SU-DHL-6 (cell line): Measurements from ENCODE around the gene POLR1D.

Experiments used
- H2AFZ ChIP-seq: fragments of 200-600 bp; sonication (generic); 2 replicates; pipeline ENCODE4 v1.6.1; 2014; ENCODE audit warnings: low read depth, mild to moderate bottlenecking, moderate library complexity, mixed read lengths, antibody characterized with exemption, low read length; ENCODE audit not compliant: severe bottlenecking
- H3F3A ChIP-seq: fragments of 200-600 bp; shearing (Covaris generic); 2 replicates; pipeline ENCODE4 v1.6.0; 2016; ENCODE audit warnings: antibody characterized with exemption, mild to moderate bottlenecking; ENCODE audit not compliant: insufficient read depth
- H3K27ac ChIP-seq: fragments of 200-600 bp; sonication (generic); 2 replicates; pipeline ENCODE4 v1.5.1; 2016; ENCODE audit warnings: low read depth, mild to moderate bottlenecking, low read length, moderate library complexity, mixed read lengths
- H3K27me3 ChIP-seq: fragments of 200-600 bp; sonication (generic), shearing (Covaris generic); 2 replicates; pipeline ENCODE4 v1.6.0; 2014; ENCODE audit warnings: mild to moderate bottlenecking, low read length
- H3K36me3 ChIP-seq: fragments of 200-600 bp; sonication (generic); 2 replicates; pipeline ENCODE4 v1.6.1; 2014; ENCODE audit warnings: mild to moderate bottlenecking, low read length, mixed read lengths
- H3K4me2 ChIP-seq: fragments of 300-600, 200-600 bp; shearing (Covaris generic), sonication (generic); 2 replicates; pipeline ENCODE4 v1.6.0; 2014; ENCODE audit warnings: low read length, low read depth, mild to moderate bottlenecking; ENCODE audit not compliant: poor library complexity, severe bottlenecking
- H3K4me3 ChIP-seq: fragments of 200-600 bp; sonication (generic); 2 replicates; pipeline ENCODE4 v1.5.1; 2014; ENCODE audit warnings: antibody characterized with exemption, low read length, mild to moderate bottlenecking, mixed read lengths; ENCODE audit not compliant: insufficient read depth, poor library complexity, severe bottlenecking
- H3K79me2 ChIP-seq: fragments of 200-600 bp; sonication (generic); 2 replicates; pipeline ENCODE4 v1.6.1; 2014; ENCODE audit warnings: mild to moderate bottlenecking, low read length, moderate library complexity; ENCODE audit not compliant: insufficient read depth
- H3K9ac ChIP-seq: fragments of 200-600 bp; sonication (generic); 2 replicates; pipeline ENCODE4 v1.7.0; 2014; ENCODE audit warnings: mild to moderate bottlenecking, low read length
- H3K9me2 ChIP-seq: fragments of 200-600 bp; sonication (generic); replicated peaks from 2 replicates; pipeline ENCODE4 v1.6.1; 2014; ENCODE audit warnings: low read length; ENCODE audit not compliant: insufficient read depth
- H3K9me3 ChIP-seq: fragments of 200-600 bp; sonication (generic); 2 replicates; pipeline ENCODE4 v1.6.1; 2014; ENCODE audit warnings: low read length, mixed read lengths; ENCODE audit not compliant: insufficient read depth
- H4K20me1 ChIP-seq: fragments of 200-600 bp; sonication (generic); 2 replicates; pipeline ENCODE4 v1.6.1; 2014; ENCODE audit warnings: low read depth, mild to moderate bottlenecking, antibody characterized with exemption, low read length, moderate library complexity, mixed read lengths
- CTCF ChIP-seq: fragments of 200-600 bp; sonication (generic); IDR thresholded peaks from one replicate; pipeline ENCODE4 v1.5.1; 2017; ENCODE audit warnings: antibody characterized with exemption, mild to moderate bottlenecking, low read length, moderate library complexity; ENCODE audit not compliant: insufficient read depth, poor library complexity, severe bottlenecking
- EZH2phosphoT487 ChIP-seq: fragments of 200-600 bp; sonication (generic), shearing (Covaris generic); conservative IDR thresholded peaks from 2 replicates; pipeline ENCODE4 v1.6.1; 2018; ENCODE audit warnings: mild to moderate bottlenecking, antibody characterized with exemption, low read length, moderate library complexity, mixed read lengths

The POLR1D gene

GRCh38 chr13:27574661-27575060 lies 47.0 kb upstream of the POLR1D start:
- Histone ChIP-seq H3K79me2 (no peaks in the 10 kb centered on the region), H3K9ac (no peak overlapping the region), H3K36me3 (no peaks in the 10 kb centered on the region), H3F3A (no peaks in the 10 kb centered on the region), H3K27me3 (no peaks in the 10 kb centered on the region), H3K9me3 (no peaks in the 10 kb centered on the region), H3K4me3 (no peak overlapping the region), H3K27ac (no peak overlapping the region), H3K4me2 (no peak overlapping the region), H4K20me1 (no peaks in the 10 kb centered on the region), H3K9me2 (no peaks in the 10 kb centered on the region), H2AFZ (no peak overlapping the region)
- no peak for TF ChIP-seq CTCF
- TF ChIP-seq EZH2phosphoT487, result no peak

GRCh38 chr13:27578121-27579030 lies 43.3 kb upstream of the POLR1D start:
- no peaks in the 10 kb centered on the region for H4K20me1 ChIP-seq

GRCh38 chr13:27583645-27584044 lies 38.0 kb upstream of the POLR1D start:
- TF ChIP-seq CTCF (no peak), EZH2phosphoT487 (no peak)
- H3K36me3 ChIP-seq, result peaks cover 4% of the 10 kb centered on the region; the same call in 1 of the 2 replicates
- peaks cover under 1% of the 10 kb centered on the region; the same call in 1 of the 2 replicates for H4K20me1 ChIP-seq
- H3K79me2 ChIP-seq, result no peaks in the 10 kb centered on the region
- no peaks in the 10 kb centered on the region for H3K27me3 ChIP-seq
- H3K9me3 ChIP-seq, result no peaks in the 10 kb centered on the region
- H3K9me2 ChIP-seq, result no peaks in the 10 kb centered on the region
- no peak overlapping the region for H3K27ac ChIP-seq
- H2AFZ ChIP-seq, result no peak overlapping the region
- no peak overlapping the region for H3K4me2 ChIP-seq
- no peak overlapping the region for H3K4me3 ChIP-seq
- H3K9ac ChIP-seq, result no peak overlapping the region
- no peaks in the 10 kb centered on the region for H3F3A ChIP-seq

More at GRCh38 chr13:27578121-27579030, 43.3 kb upstream of the POLR1D start:
- no peaks in the 10 kb centered on the region for H3F3A ChIP-seq
- peaks cover 4% of the 10 kb centered on the region; the same call in 1 of the 2 replicates for H3K36me3 ChIP-seq
- H2AFZ ChIP-seq, result no peak overlapping the region
- H3K9me3 ChIP-seq, result no peaks in the 10 kb centered on the region
- no peaks in the 10 kb centered on the region for H3K27me3 ChIP-seq
- TF ChIP-seq CTCF (no peak), EZH2phosphoT487 (no peak)
- no peak overlapping the region for H3K27ac ChIP-seq
- no peak overlapping the region for H3K4me2 ChIP-seq
- H3K79me2 ChIP-seq, result no peaks in the 10 kb centered on the region
- H3K9me2 ChIP-seq, result no peaks in the 10 kb centered on the region
- no peak overlapping the region for H3K9ac ChIP-seq
- H3K4me3 ChIP-seq, result no peak overlapping the region
